Osteocyte (in vitro differentiated cells): ENCODE results near the gene KLHL42. TPM values are rescaled to one million over a fixed set of nuclear protein-coding genes. Genes with fewer than 3 reads are reported as not detected.

Source experiments
- DNase-seq: peaks from one replicate; pipeline ENCODE4 v3.0.0; 2021; ENCODE audit warnings: mixed read lengths; ENCODE audit not compliant: unreplicated experiment; ENCODE audit errors: extremely low spot score
- H3K27ac Mint-ChIP-seq: one replicate; pipeline ENCODE4 v1.8.0; 2021; ENCODE audit warnings: mild to moderate bottlenecking, mixed read lengths; ENCODE audit not compliant: unreplicated experiment
- H3K27me3 Mint-ChIP-seq: one replicate; pipeline ENCODE4 v1.8.0; 2021; ENCODE audit warnings: mixed read lengths; ENCODE audit not compliant: unreplicated experiment
- H3K36me3 Mint-ChIP-seq: one replicate; pipeline ENCODE4 v1.8.0; 2021; ENCODE audit warnings: mixed read lengths; ENCODE audit not compliant: unreplicated experiment
- H3K4me1 Mint-ChIP-seq: one replicate; pipeline ENCODE4 v1.8.0; 2021; ENCODE audit warnings: mixed read lengths; ENCODE audit not compliant: unreplicated experiment
- H3K4me3 Mint-ChIP-seq: one replicate; pipeline ENCODE4 v1.8.0; 2021; ENCODE audit warnings: mild to moderate bottlenecking, moderate library complexity, mixed read lengths; ENCODE audit not compliant: unreplicated experiment
- H3K9me3 Mint-ChIP-seq: one replicate; pipeline ENCODE4 v1.8.0; 2021; ENCODE audit warnings: mixed read lengths; ENCODE audit not compliant: unreplicated experiment
- total RNA-seq: library from RNA; stranded (reverse); gene quantifications from 2 replicates; pipeline ENCODE4 v1.2.1, GENCODE V29; 2021
- TF ChIP-seq, protein P1 (sequence below): fragments of 200-600 bp; sonication (generic); IDR thresholded peaks from 2 replicates; pipeline ENCODE4 v1.5.0; 2021; ENCODE audit warnings: antibody characterized with exemption, mild to moderate bottlenecking, moderate library complexity

The KLHL42 gene
- total RNA-seq, 1 donor from 2014 or later, result 29.2 TPM

DNA sequence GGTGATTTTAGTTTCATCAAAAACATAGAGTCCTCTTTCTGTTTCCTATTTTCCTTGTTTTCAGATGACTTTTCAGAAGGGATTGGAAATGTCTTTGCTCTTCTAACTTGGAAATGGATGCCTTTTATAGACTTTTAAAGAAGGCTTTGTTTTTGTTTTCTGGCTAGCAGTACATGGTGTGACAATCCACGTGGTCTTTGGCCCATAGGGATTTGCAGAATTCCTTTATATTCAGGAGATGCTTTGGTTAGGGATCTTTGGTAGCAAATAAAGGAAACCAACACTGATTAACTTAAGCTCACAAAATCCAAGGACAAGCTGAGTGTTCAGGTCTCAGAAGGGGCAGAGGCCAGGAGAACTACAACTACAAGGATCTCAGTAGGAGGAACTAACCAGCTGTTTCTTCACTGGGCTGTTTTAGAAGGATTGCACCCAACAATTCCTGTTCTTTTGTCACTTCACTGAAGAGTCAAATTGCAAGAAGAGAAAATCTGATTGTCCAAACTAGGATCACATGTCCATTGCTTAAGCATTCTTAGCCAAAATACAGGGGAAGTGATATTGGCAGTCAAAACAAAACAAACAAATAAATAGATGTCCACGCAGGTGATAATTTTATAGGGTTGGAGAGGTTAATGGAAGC, 58.6 kb downstream of the KLHL42 start:
- no peak for DNase-seq
- peaks cover 9% of the 10 kb centered on the region for H3K4me1 Mint-ChIP-seq
- peaks cover 8% of the 10 kb centered on the region for H3K9me3 Mint-ChIP-seq
- H3K27me3 Mint-ChIP-seq, result no peaks in the 10 kb centered on the region
- H3K36me3 Mint-ChIP-seq, result no peaks in the 10 kb centered on the region
- TF ChIP-seq, protein P1, sequence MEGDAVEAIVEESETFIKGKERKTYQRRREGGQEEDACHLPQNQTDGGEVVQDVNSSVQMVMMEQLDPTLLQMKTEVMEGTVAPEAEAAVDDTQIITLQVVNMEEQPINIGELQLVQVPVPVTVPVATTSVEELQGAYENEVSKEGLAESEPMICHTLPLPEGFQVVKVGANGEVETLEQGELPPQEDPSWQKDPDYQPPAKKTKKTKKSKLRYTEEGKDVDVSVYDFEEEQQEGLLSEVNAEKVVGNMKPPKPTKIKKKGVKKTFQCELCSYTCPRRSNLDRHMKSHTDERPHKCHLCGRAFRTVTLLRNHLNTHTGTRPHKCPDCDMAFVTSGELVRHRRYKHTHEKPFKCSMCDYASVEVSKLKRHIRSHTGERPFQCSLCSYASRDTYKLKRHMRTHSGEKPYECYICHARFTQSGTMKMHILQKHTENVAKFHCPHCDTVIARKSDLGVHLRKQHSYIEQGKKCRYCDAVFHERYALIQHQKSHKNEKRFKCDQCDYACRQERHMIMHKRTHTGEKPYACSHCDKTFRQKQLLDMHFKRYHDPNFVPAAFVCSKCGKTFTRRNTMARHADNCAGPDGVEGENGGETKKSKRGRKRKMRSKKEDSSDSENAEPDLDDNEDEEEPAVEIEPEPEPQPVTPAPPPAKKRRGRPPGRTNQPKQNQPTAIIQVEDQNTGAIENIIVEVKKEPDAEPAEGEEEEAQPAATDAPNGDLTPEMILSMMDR, result no peak
- peak overlapping the region; percentile 2 for H3K27ac Mint-ChIP-seq
- no peak overlapping the region for H3K4me3 Mint-ChIP-seq

DNA sequence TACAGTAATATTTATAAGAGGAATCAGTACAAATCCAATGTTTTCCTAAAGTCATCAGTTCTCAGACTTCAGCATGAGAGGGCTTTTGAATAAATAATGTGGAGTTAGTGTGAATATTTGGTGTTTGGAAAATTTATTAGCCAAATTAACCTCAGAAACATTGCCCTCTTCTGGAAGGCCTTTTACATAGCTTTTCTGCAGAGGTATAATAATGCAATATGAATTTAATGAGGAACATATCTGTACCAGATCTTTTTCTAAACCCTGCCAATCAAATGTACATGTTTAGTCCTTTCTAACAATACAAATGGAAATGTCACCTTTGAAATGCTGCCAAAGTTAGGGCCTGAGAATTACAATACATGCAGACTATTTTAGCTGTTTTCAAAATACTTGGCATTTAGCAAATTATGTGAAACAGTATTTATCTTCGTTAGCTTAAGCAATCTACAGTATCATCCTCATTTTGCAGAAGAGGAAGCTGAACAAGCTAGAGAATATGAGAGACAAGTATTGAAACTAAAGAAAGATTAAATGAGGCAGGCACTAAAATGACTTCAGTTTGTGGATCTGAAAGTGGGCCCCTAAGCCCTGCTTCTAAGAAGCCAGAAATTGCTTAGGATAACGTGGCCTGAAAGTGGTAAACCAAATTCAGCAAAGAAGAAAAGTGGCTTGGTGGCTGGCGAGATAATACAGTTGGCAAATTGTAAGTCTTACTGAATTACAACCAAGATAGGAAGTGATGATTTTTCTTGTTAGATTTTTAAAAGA, 60.4 kb downstream of the KLHL42 start:
- peaks cover 9% of the 10 kb centered on the region for H3K4me1 Mint-ChIP-seq
- no peaks in the 10 kb centered on the region for H3K36me3 Mint-ChIP-seq
- no peak overlapping the region for H3K4me3 Mint-ChIP-seq
- no peak overlapping the region for H3K27ac Mint-ChIP-seq
- H3K9me3 Mint-ChIP-seq, result no peaks in the 10 kb centered on the region
- peaks cover 5% of the 10 kb centered on the region for H3K27me3 Mint-ChIP-seq
- TF ChIP-seq, protein P1, result peak; percentile 46
- no peak for DNase-seq

DNA sequence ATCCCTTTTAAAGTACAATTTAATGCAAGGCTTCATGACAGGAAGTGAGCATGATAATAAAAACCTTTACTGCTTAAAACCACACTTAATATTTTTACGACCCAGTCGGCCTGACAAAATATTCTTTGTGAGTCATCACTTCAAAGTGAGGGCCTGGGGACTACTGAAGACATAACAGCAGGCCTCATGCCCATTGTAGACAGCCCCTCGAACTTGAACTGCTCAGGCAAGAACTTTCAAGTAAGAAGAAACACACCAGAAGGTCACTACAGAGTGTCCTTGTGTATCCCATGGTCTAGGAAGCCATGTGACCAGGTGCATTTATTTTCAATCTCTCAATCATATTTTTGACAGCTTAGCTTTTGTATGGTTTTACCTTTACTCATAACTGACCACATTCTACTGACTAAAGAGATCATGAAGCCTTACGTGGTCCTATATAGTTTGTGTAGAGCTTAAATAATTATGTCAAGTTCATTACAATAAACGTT, 61.4 kb downstream of the KLHL42 start:
- no peaks in the 10 kb centered on the region for H3K36me3 Mint-ChIP-seq
- TF ChIP-seq, protein P1, result no peak
- peaks cover 9% of the 10 kb centered on the region for H3K4me1 Mint-ChIP-seq
- H3K27ac Mint-ChIP-seq, result no peak overlapping the region
- H3K9me3 Mint-ChIP-seq, result peaks cover 2% of the 10 kb centered on the region
- no peak overlapping the region for H3K4me3 Mint-ChIP-seq
- DNase-seq, result no peak
- H3K27me3 Mint-ChIP-seq, result peaks cover 10% of the 10 kb centered on the region

DNA sequence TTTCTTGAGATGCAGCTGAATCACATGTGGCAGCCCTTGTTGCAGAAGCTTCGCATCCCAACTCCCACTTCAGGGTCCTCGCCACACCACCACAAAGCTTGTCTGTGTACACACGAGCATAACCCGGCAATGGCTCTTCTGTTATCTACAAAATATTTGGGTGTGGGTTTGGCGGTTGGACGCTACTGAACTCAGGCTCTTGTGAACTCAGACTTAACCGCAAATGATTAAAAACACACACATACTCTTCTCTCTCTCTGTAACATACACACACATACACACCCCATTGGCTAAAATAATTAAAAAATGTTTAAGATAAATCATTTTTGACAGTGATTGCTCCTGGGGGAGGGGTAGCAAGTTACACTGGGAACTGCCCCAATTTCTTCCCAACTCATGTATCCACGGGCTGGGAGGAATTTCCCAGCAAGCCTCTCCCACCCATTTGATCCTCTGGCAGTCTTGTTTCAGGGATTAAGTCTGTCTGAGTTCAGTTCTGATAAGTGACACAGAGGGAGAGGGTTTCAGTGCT, 63.7 kb downstream of the KLHL42 start:
- DNase-seq, result no peak
- Mint-ChIP-seq H3K4me3 (no peak overlapping the region), H3K36me3 (peaks cover 3% of the 10 kb centered on the region), H3K4me1 (peaks cover 4% of the 10 kb centered on the region), H3K9me3 (peaks cover 4% of the 10 kb centered on the region), H3K27me3 (peaks cover 26% of the 10 kb centered on the region), H3K27ac (no peak overlapping the region)
- TF ChIP-seq, protein P1, result no peak
